ENCODE measurements around the gene SDK1.

DNA sequence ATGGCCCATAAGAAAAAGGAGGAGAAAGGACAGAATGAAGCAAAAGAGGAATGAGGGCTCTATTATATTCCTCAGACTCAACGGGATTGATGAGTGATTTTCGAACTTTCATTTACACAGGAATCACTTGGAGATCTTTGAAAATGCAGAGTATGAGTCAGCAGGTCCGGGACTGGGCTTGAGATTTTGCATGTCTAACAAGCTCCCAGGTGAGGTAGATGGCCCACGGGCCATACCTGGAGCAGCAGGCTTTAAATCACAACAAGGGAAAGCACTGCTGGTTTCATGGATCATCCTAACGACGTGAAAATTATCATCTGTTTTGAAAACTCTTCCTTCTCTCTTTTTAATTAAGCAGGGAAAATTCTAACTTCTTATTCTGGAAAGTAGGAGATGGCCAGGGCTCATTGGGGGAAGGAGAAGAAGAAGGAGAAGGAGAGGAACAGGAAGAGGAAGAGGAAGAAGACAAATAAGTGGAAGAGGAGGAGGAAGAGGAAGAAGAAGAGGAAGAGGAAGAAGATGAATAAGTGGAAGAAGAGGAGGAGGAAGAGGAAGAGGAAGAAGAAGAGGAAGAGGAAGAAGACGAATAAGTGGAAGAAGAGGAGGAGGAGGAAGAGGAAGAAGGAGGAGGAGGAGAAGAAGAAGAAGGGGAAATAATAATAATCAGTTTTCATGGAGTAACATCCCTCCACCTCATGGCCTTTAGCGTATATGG, 3.8 kb upstream of the SDK1 start:
- no peak for TF ChIP-seq EZH2phosphoT487 (IDR thresholded peaks at IDR 0.05; ENCODE audit: borderline replicate concordance, low read depth, low read length)
- TF ChIP-seq, protein P1, sequence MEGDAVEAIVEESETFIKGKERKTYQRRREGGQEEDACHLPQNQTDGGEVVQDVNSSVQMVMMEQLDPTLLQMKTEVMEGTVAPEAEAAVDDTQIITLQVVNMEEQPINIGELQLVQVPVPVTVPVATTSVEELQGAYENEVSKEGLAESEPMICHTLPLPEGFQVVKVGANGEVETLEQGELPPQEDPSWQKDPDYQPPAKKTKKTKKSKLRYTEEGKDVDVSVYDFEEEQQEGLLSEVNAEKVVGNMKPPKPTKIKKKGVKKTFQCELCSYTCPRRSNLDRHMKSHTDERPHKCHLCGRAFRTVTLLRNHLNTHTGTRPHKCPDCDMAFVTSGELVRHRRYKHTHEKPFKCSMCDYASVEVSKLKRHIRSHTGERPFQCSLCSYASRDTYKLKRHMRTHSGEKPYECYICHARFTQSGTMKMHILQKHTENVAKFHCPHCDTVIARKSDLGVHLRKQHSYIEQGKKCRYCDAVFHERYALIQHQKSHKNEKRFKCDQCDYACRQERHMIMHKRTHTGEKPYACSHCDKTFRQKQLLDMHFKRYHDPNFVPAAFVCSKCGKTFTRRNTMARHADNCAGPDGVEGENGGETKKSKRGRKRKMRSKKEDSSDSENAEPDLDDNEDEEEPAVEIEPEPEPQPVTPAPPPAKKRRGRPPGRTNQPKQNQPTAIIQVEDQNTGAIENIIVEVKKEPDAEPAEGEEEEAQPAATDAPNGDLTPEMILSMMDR (conservative IDR thresholded peaks at IDR 0.05; ENCODE audit: low read length): no peak

All from OCI-LY7 (cell line).